ENCODE results near the gene ADAM30. TPM values are rescaled to one million over a fixed set of nuclear protein-coding genes. Genes with fewer than 3 reads are reported as not detected.
"Not testable (repeated sequence)": the region's sequence is repeated elsewhere in the genome, so short reads cannot be mapped to it uniquely, and the experiment has no call there.

Gene ADAM30
- total and polyA plus RNA-seq, 2 of the 13 experiments (the other 11 are each of a cell fraction or from before 2014, with no cell fraction given), result not detected

GRCh38 chr1:119861547-119861946 lies 34.8 kb downstream of the ADAM30 start:
- in situ Hi-C loops (cut with HindIII; ENCODE audit: extremely low pct_ligation_motif_present, low pct_unique_long_range_greater_than_20kb) (loop anchor here (10.0 kb wide), 1 partner anchor 47 kb away; the partner anchor contains the start of gene REG4), intact Hi-C loops (cut with micrococcal nuclease; ENCODE audit: unreplicated experiment) (no loop called here)

GRCh38 chr1:119859647-119860046 lies 36.7 kb downstream of the ADAM30 start:
- Histone ChIP-seq H4K20me1 (ENCODE audit: insufficient read depth, low read length) (no peaks in the 10 kb centered on the region), H3K4me3 (replicated peaks in 1 of 3; ENCODE audit: insufficient read depth in 1 of 3, low read depth in 2 of 3, low read length in 3 of 3) (no peak overlapping the region), H2AFZ (ENCODE audit: low read length) (no peak overlapping the region), H3K79me2 (ENCODE audit: insufficient read depth, low read length) (no peaks in the 10 kb centered on the region), H3K27me3 (ENCODE audit: control insufficient read depth in 1 of 2, insufficient read depth in 2 of 2, low read length in 2 of 2) (peaks cover 0 to 3% of the 10 kb centered on the region in 2 experiments; a peak in 2 of 5 replicates), H3K9me3 (ENCODE audit: low read length) (no peaks in the 10 kb centered on the region), H3K9ac (ENCODE audit: insufficient read depth, low read depth, low read length) (no peak overlapping the region), H3K36me3 (replicated peaks in 1 of 2; ENCODE audit: control insufficient read depth in 1 of 2, insufficient read depth in 2 of 2, low read length in 2 of 2) (no peaks in the 10 kb centered on the region), H3K27ac (ENCODE audit: extremely low read length, insufficient read depth, low read length) (no peak overlapping the region), H3K4me1 (ENCODE audit: insufficient read depth, low read length) (peaks cover 20% of the 10 kb centered on the region), H3K4me2 (ENCODE audit: low read depth, low read length) (no peak overlapping the region)
- FAIRE-seq (no peak), DNase-seq (ENCODE audit: low spot score) (no peak), ATAC-seq (no peak)
- BruUV-seq (replicated peaks), result no TSS peak
- ChIA-PET CTCF (ENCODE audit: low intra/inter-chr PET ratio, low total read pairs) (no interaction called here), POLR2A (no interaction called here)
- intact Hi-C loops (cut with micrococcal nuclease; ENCODE audit: unreplicated experiment), result no loop called here
- TF ChIP-seq FOSL2 (CRISPR knock-in tag; IDR thresholded peaks at IDR 0.05), result peak; percentile 15; the same call in 1 of the 2 replicates
- no peak for TF ChIP-seq ZBTB7A (CRISPR knock-in tag; IDR thresholded peaks at IDR 0.05)
- 60% methylated on average over 1 of the region's 4 CpGs for WGBS (ENCODE audit: low lambda C conversion rate)
- in situ Hi-C loops (cut with HindIII; ENCODE audit: extremely low pct_ligation_motif_present, low pct_unique_long_range_greater_than_20kb), result loop anchor here (10.0 kb wide), 1 partner anchor 45 kb away; the partner anchor contains the start of gene REG4

More at GRCh38 chr1:119861547-119861946, 34.8 kb downstream of the ADAM30 start:
- no peak overlapping the region for H3K4me2 ChIP-seq (ENCODE audit: low read depth, low read length)
- no peaks in the 10 kb centered on the region for H3K36me3 ChIP-seq (replicated peaks in 1 of 2; ENCODE audit: control insufficient read depth in 1 of 2, insufficient read depth in 2 of 2, low read length in 2 of 2)
- no peaks in the 10 kb centered on the region for H4K20me1 ChIP-seq (ENCODE audit: insufficient read depth, low read length)
- FAIRE-seq (no peak), ATAC-seq (no peak), DNase-seq (ENCODE audit: low spot score) (no peak)
- H3K9me3 ChIP-seq (ENCODE audit: low read length), result no peaks in the 10 kb centered on the region
- ChIA-PET POLR2A (no interaction called here), CTCF (ENCODE audit: low intra/inter-chr PET ratio, low total read pairs) (no interaction called here)
- no peak overlapping the region for H3K9ac ChIP-seq (ENCODE audit: insufficient read depth, low read depth, low read length)
- no peak overlapping the region for H2AFZ ChIP-seq (ENCODE audit: low read length)
- H3K27me3 ChIP-seq (ENCODE audit: control insufficient read depth in 1 of 2, insufficient read depth in 2 of 2, low read length in 2 of 2), result peaks cover 0 to 3% of the 10 kb centered on the region in 2 experiments; a peak in 2 of 5 replicates
- 29% methylated on average over 2 of the region's 2 CpGs for whole genome bisulfite sequencing (ENCODE audit: low lambda C conversion rate)
- BruUV-seq (replicated peaks), result no TSS peak
- no peak overlapping the region for H3K4me3 ChIP-seq (replicated peaks in 1 of 3; ENCODE audit: insufficient read depth in 1 of 3, low read depth in 2 of 3, low read length in 3 of 3)
- H3K4me1 ChIP-seq (ENCODE audit: insufficient read depth, low read length), result peaks cover 13% of the 10 kb centered on the region
- H3K27ac ChIP-seq (ENCODE audit: extremely low read length, insufficient read depth, low read length), result no peak overlapping the region
- TF ChIP-seq ZNF572 (CRISPR knock-in tag; IDR thresholded peaks at IDR 0.05), result no peak
- no peak for TF ChIP-seq ZNF577 (CRISPR knock-in tag; IDR thresholded peaks at IDR 0.05; ENCODE audit: borderline replicate concordance, low read depth)
- no peak for TF ChIP-seq ZNF891 (CRISPR knock-in tag; IDR thresholded peaks at IDR 0.05)
- TF ChIP-seq POLR2A (IDR thresholded peaks at IDR 0.05; ENCODE audit: insufficient read depth in 1 of 2, low read depth in 2 of 2, low read length in 2 of 2), result no peak
- no peak for TF ChIP-seq PLRG1 (conservative IDR thresholded peaks at IDR 0.05)
- TF ChIP-seq ATF5 (CRISPR knock-in tag; IDR thresholded peaks at IDR 0.05; ENCODE audit: low read depth), result no peak
- no peaks in the 10 kb centered on the region for H3K79me2 ChIP-seq (ENCODE audit: insufficient read depth, low read length)

DNA sequence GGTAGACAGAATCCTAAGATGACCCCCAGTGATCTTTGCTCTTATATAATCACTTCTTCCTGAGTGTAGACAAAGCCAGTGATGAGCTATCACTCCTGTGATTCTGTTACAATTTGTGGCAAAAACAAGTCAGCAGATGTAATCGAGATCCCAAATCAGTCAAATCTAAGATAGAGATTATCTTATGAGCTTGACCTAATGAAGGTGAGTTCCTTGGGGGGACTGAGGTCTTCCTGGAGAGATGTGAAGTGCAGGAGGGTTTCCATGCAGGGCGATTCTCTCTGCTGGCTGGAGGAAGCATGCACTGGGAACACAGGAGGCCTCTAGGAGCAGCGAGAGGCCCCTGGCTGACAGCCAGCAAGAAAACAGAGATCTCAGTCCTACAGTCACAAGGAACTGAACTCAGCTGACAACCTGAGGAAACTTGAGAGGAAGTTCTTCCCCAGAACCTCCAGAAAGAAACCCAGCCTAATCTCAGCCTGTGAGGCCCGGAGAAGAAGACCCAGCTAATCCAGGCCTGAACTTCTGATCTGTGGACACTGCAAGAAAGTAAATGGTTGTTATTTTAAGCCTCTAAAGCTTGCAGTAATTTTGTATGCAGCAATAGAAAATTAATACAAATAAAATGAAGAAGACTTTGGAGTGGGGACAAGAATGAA lies 37.6 kb downstream of the ADAM30 start:
- H4K20me1 ChIP-seq (ENCODE audit: insufficient read depth, low read length); intact Hi-C loops (cut with micrococcal nuclease; ENCODE audit: unreplicated experiment); H3K4me3 ChIP-seq (replicated peaks in 1 of 3; ENCODE audit: insufficient read depth in 1 of 3, low read depth in 2 of 3, low read length in 3 of 3); H3K79me2 ChIP-seq (ENCODE audit: insufficient read depth, low read length); H3K27me3 ChIP-seq (ENCODE audit: control insufficient read depth in 1 of 2, insufficient read depth in 2 of 2, low read length in 2 of 2); CTCF ChIA-PET (ENCODE audit: low intra/inter-chr PET ratio, low total read pairs); H3K4me2 ChIP-seq (ENCODE audit: low read depth, low read length); ATAC-seq; in situ Hi-C loops (cut with HindIII; ENCODE audit: extremely low pct_ligation_motif_present, low pct_unique_long_range_greater_than_20kb); H3K9me3 ChIP-seq (ENCODE audit: low read length); H3K36me3 ChIP-seq (replicated peaks in 1 of 2; ENCODE audit: control insufficient read depth in 1 of 2, insufficient read depth in 2 of 2, low read length in 2 of 2); DNase-seq (ENCODE audit: low spot score); H2AFZ ChIP-seq (ENCODE audit: low read length); POLR2A ChIA-PET; FAIRE-seq; H3K27ac ChIP-seq (ENCODE audit: extremely low read length, insufficient read depth, low read length); H3K9ac ChIP-seq (ENCODE audit: insufficient read depth, low read depth, low read length); BruUV-seq (replicated peaks): not testable (repeated sequence)
- 4% methylated on average over 4 of the region's 4 CpGs for WGBS (ENCODE audit: low lambda C conversion rate)
- H3K4me1 ChIP-seq (ENCODE audit: insufficient read depth, low read length), result peaks cover 20% of the 10 kb centered on the region

Measured in HepG2 (cell line).